HepG2 (cell line): ENCODE measurements around the gene ZNF83.

ENCODE experiments used
- EHMT2 ChIP-seq: fragments of 200-600 bp; sonication (generic); IDR thresholded peaks from 2 replicates; pipeline ENCODE4 v1.7.0; 2017; ENCODE audit warnings: antibody characterized with exemption, low read depth, low read length, borderline replicate concordance
- ESRRA ChIP-seq: sonication (generic); formaldehyde crosslinking; IDR thresholded peaks from 2 replicates; pipeline ENCODE4 v1.5.1; 2020; ENCODE audit warnings: mild to moderate bottlenecking, low read depth, missing genetic modification reagents
- EZH2 ChIP-seq: conservative IDR thresholded peaks from 2 replicates; pipeline ENCODE4 v1.6.1; 2012; ENCODE audit warnings: mild to moderate bottlenecking, low read depth, low read length, moderate library complexity
- JUND ChIP-seq: sonication (generic); formaldehyde crosslinking; IDR thresholded peaks from 2 replicates; pipeline ENCODE4 v1.8.0; 2022; ENCODE audit warnings: mild to moderate bottlenecking, missing genetic modification reagents
- MTA3 ChIP-seq: sonication (generic); formaldehyde crosslinking; IDR thresholded peaks from 2 replicates; pipeline ENCODE4 v1.4.0; 2020; ENCODE audit warnings: missing genetic modification reagents
- PHF21A ChIP-seq: sonication (generic); formaldehyde crosslinking; IDR thresholded peaks from 2 replicates; pipeline ENCODE4 v1.5.0; 2020; ENCODE audit warnings: mild to moderate bottlenecking, missing genetic modification reagents
- ZNF510 ChIP-seq: sonication (generic); formaldehyde crosslinking; IDR thresholded peaks from 2 replicates; pipeline ENCODE4 v1.4.0; 2020; ENCODE audit warnings: low read depth, mild to moderate bottlenecking, missing genetic modification reagents
- ZNF589 ChIP-seq: sonication (generic); formaldehyde crosslinking; conservative IDR thresholded peaks from 2 replicates; pipeline ENCODE4 v1.8.0; 2022; ENCODE audit warnings: mild to moderate bottlenecking, moderate library complexity, missing genetic modification reagents
- TF ChIP-seq, protein P1 (sequence below): sonication (generic); formaldehyde crosslinking; IDR thresholded peaks from 2 replicates; pipeline ENCODE4 v1.4.0; 2020; ENCODE audit warnings: missing genetic modification reagents
- TF ChIP-seq, protein P2 (sequence below): sonication (generic); formaldehyde crosslinking; IDR thresholded peaks from 2 replicates; pipeline ENCODE4 v1.4.0; 2020; ENCODE audit warnings: missing genetic modification reagents
- TF ChIP-seq, protein P3 (sequence below): sonication (generic); formaldehyde crosslinking; IDR thresholded peaks from 2 replicates; pipeline ENCODE4 v1.5.0; 2020; ENCODE audit warnings: mild to moderate bottlenecking, missing genetic modification reagents, moderate library complexity

DNA sequence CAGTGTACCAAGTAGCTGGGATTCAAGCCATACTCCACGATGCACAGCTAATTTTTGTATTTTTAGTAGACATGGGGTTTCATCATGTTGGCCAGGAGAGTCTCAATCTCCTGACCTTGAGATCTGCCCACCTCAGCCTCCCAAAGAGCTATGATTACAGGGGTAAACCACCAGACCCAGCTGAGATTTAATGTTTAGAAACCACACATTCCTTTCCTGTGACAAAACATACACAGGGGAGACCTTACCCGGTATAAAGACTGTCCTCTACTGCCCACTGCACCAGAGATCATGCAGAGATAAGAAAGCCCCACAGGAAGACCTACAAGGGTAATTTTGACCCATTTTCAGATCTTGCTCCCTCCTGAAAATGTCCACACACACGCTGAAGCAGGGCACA, 22.8 kb upstream of the ZNF83 start:
- TF ChIP-seq ZNF510 (CRISPR knock-in tag) (no peak), JUND (CRISPR knock-in tag) (no peak), PHF21A (CRISPR knock-in tag) (no peak), MTA3 (CRISPR knock-in tag) (no peak), EZH2 (no peak), ESRRA (CRISPR knock-in tag) (no peak), EHMT2 (no peak), ZNF589 (CRISPR knock-in tag) (no peak)
- TF ChIP-seq, protein P1, sequence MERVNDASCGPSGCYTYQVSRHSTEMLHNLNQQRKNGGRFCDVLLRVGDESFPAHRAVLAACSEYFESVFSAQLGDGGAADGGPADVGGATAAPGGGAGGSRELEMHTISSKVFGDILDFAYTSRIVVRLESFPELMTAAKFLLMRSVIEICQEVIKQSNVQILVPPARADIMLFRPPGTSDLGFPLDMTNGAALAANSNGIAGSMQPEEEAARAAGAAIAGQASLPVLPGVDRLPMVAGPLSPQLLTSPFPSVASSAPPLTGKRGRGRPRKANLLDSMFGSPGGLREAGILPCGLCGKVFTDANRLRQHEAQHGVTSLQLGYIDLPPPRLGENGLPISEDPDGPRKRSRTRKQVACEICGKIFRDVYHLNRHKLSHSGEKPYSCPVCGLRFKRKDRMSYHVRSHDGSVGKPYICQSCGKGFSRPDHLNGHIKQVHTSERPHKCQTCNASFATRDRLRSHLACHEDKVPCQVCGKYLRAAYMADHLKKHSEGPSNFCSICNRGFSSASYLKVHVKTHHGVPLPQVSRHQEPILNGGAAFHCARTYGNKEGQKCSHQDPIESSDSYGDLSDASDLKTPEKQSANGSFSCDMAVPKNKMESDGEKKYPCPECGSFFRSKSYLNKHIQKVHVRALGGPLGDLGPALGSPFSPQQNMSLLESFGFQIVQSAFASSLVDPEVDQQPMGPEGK (CRISPR knock-in tag), result no peak
- TF ChIP-seq, protein P2, sequence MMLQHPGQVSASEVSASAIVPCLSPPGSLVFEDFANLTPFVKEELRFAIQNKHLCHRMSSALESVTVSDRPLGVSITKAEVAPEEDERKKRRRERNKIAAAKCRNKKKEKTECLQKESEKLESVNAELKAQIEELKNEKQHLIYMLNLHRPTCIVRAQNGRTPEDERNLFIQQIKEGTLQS (CRISPR knock-in tag), result no peak
- TF ChIP-seq, protein P3, sequence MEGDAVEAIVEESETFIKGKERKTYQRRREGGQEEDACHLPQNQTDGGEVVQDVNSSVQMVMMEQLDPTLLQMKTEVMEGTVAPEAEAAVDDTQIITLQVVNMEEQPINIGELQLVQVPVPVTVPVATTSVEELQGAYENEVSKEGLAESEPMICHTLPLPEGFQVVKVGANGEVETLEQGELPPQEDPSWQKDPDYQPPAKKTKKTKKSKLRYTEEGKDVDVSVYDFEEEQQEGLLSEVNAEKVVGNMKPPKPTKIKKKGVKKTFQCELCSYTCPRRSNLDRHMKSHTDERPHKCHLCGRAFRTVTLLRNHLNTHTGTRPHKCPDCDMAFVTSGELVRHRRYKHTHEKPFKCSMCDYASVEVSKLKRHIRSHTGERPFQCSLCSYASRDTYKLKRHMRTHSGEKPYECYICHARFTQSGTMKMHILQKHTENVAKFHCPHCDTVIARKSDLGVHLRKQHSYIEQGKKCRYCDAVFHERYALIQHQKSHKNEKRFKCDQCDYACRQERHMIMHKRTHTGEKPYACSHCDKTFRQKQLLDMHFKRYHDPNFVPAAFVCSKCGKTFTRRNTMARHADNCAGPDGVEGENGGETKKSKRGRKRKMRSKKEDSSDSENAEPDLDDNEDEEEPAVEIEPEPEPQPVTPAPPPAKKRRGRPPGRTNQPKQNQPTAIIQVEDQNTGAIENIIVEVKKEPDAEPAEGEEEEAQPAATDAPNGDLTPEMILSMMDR (CRISPR knock-in tag), result no peak
